HEK293 (cell line): ENCODE data around the gene ADPRHL1.
A peak's percentile ranks its signal among the peaks of the same experiment; 100 is the strongest.

Source experiments
- CTCF ChIA-PET: fragments of 350-600 bp; formaldehyde crosslinking; extraction: SDS; loops from one replicate; lab custom pipeline; 2021; ENCODE audit warnings: antibody characterized with exemption; lab: Yijun Ruan, JAX
- POLR2A ChIA-PET: fragments of 300-600 bp; formaldehyde crosslinking; extraction: SDS; loops from one replicate; lab custom pipeline; 2020; ENCODE audit warnings: antibody characterized with exemption, inconsistent platforms; lab: Yijun Ruan, JAX
- H3K27ac ChIP-seq: fragments of 200-500 bp; sonication (Bioruptor generic); 2 replicates; pipeline ENCODE4 v1.5.1; 2014; ENCODE audit warnings: low read depth, low read length, control low read depth, inconsistent platforms; ENCODE audit errors: extremely low read depth
- H3K36me3 ChIP-seq, 2 experiments: fragments of 200-500 bp in 1 of 2; sonication (Bioruptor generic) in 1 of 2; 1 replicate in 1 of 2; 2 replicates in 1 of 2; pipeline ENCODE4 v1.5.1; 2014 to 2017; ENCODE audit warnings: inconsistent platforms in 2 of 2, low read length in 2 of 2; ENCODE audit not compliant: control insufficient read depth in 2 of 2, insufficient read depth in 1 of 2
- H3K4me1 ChIP-seq: fragments of 200-500 bp; sonication (Bioruptor generic); 2 replicates; pipeline ENCODE4 v1.5.1; 2014; ENCODE audit warnings: mild to moderate bottlenecking, low read length, inconsistent platforms; ENCODE audit not compliant: control insufficient read depth, insufficient read depth
- H3K4me3 ChIP-seq: 2 replicates; pipeline ENCODE4 v1.5.1; 2011; ENCODE audit warnings: low read depth, mild to moderate bottlenecking, control low read depth, low read length, moderate library complexity
- H3K9me3 ChIP-seq: fragments of 200-500 bp; sonication (Bioruptor generic); 2 replicates; pipeline ENCODE4 v1.5.1; 2014; ENCODE audit warnings: low read depth, low read length, inconsistent platforms; ENCODE audit not compliant: control insufficient read depth, insufficient read depth
- CTCF ChIP-seq: fragments of 450-650 bp; formaldehyde crosslinking; IDR thresholded peaks from 2 replicates; pipeline ENCODE4 v1.5.1; 2016; ENCODE audit warnings: missing biosample characterization, missing genetic modification characterization
- EGR2 ChIP-seq: fragments of 450-650 bp; formaldehyde crosslinking; IDR thresholded peaks from 2 replicates; pipeline ENCODE4 v1.5.1; 2016; ENCODE audit warnings: low read depth, missing biosample characterization, missing genetic modification characterization
- GLIS2 ChIP-seq: fragments of 450-650 bp; formaldehyde crosslinking; IDR thresholded peaks from 2 replicates; pipeline ENCODE4 v1.5.1; 2016; ENCODE audit warnings: missing biosample characterization, missing genetic modification characterization
- MEIS1 ChIP-seq: sonication (generic); formaldehyde crosslinking; IDR thresholded peaks from 2 replicates; pipeline ENCODE4 v1.8.1; 2022; ENCODE audit warnings: missing genetic modification reagents, mild to moderate bottlenecking, borderline replicate concordance
- PATZ1 ChIP-seq: fragments of 450-650 bp; formaldehyde crosslinking; IDR thresholded peaks from 2 replicates; pipeline ENCODE4 v1.5.1; 2016; ENCODE audit warnings: missing biosample characterization, missing genetic modification characterization
- PBX3 ChIP-seq: sonication (generic); formaldehyde crosslinking; IDR thresholded peaks from 2 replicates; pipeline ENCODE4 v1.8.1; 2022; ENCODE audit warnings: mild to moderate bottlenecking, moderate library complexity, missing genetic modification reagents
- SCRT2 ChIP-seq: fragments of 450-650 bp; formaldehyde crosslinking; IDR thresholded peaks from 2 replicates; pipeline ENCODE4 v1.5.1; 2016; ENCODE audit warnings: missing biosample characterization, missing genetic modification characterization
- SP2 ChIP-seq: fragments of 450-650 bp; formaldehyde crosslinking; IDR thresholded peaks from 2 replicates; pipeline ENCODE4 v1.5.1; 2016; ENCODE audit warnings: missing biosample characterization, missing genetic modification characterization
- SP7 ChIP-seq: fragments of 450-650 bp; formaldehyde crosslinking; IDR thresholded peaks from 2 replicates; pipeline ENCODE4 v1.5.1; 2016; ENCODE audit warnings: missing biosample characterization, missing genetic modification characterization
- TRIM28 ChIP-seq: IDR thresholded peaks from 2 replicates; pipeline ENCODE4 v1.6.1; 2011; ENCODE audit warnings: low read length, control low read depth, borderline replicate concordance
- ZBTB17 ChIP-seq: fragments of 450-650 bp; formaldehyde crosslinking; IDR thresholded peaks from 2 replicates; pipeline ENCODE4 v1.5.1; 2016; ENCODE audit warnings: missing biosample characterization, missing genetic modification characterization
- ZBTB26 ChIP-seq: fragments of 450-650 bp; formaldehyde crosslinking; optimal IDR thresholded peaks from 2 replicates; pipeline ENCODE3; 2016; ENCODE audit warnings: missing biosample characterization, mild to moderate bottlenecking, missing genetic modification characterization
- ZBTB8A ChIP-seq: fragments of 450-650 bp; formaldehyde crosslinking; IDR thresholded peaks from 2 replicates; pipeline ENCODE4 v1.5.1; 2016; ENCODE audit warnings: missing biosample characterization, missing genetic modification characterization
- ZEB2 ChIP-seq: fragments of 450-650 bp; formaldehyde crosslinking; IDR thresholded peaks from 2 replicates; pipeline ENCODE4 v1.5.1; 2016; ENCODE audit warnings: missing biosample characterization, missing genetic modification characterization
- ZFHX2 ChIP-seq: fragments of 450-650 bp; formaldehyde crosslinking; conservative IDR thresholded peaks from 2 replicates; pipeline ENCODE4 v1.5.1; 2016; ENCODE audit warnings: missing biosample characterization, missing genetic modification characterization
- ZFP37 ChIP-seq: fragments of 450-650 bp; formaldehyde crosslinking; IDR thresholded peaks from 2 replicates; pipeline ENCODE4 v1.5.1; 2016; ENCODE audit warnings: missing biosample characterization, missing genetic modification characterization
- ZIC2 ChIP-seq: fragments of 450-650 bp; formaldehyde crosslinking; IDR thresholded peaks from 2 replicates; pipeline ENCODE4 v1.5.1; 2016; ENCODE audit warnings: missing biosample characterization, missing genetic modification characterization
- ZNF324 ChIP-seq: fragments of 450-650 bp; formaldehyde crosslinking; IDR thresholded peaks from 2 replicates; pipeline ENCODE4 v1.5.1; 2016; ENCODE audit warnings: missing biosample characterization, missing genetic modification characterization
- ZNF394 ChIP-seq: fragments of 450-650 bp; formaldehyde crosslinking; IDR thresholded peaks from 2 replicates; pipeline ENCODE4 v1.5.1; 2016; ENCODE audit warnings: missing biosample characterization, missing genetic modification characterization, mild to moderate bottlenecking, moderate library complexity, borderline replicate concordance
- ZNF560 ChIP-seq: fragments of 450-650 bp; formaldehyde crosslinking; IDR thresholded peaks from 2 replicates; pipeline ENCODE4 v1.5.1; 2017; ENCODE audit warnings: missing biosample characterization, missing genetic modification characterization, borderline replicate concordance
- ZNF596 ChIP-seq: fragments of 450-650 bp; IDR thresholded peaks from 2 replicates; pipeline ENCODE4 v1.5.0; 2018; ENCODE audit warnings: missing biosample characterization, mild to moderate bottlenecking, missing genetic modification characterization, moderate library complexity
- ZNF76 ChIP-seq: fragments of 450-650 bp; formaldehyde crosslinking; IDR thresholded peaks from 2 replicates; pipeline ENCODE4; 2016; ENCODE audit warnings: low read depth, missing biosample characterization, missing genetic modification characterization, borderline replicate concordance
- ZNF830 ChIP-seq: fragments of 450-650 bp; IDR thresholded peaks from 2 replicates; pipeline ENCODE4 v1.5.0; 2018; ENCODE audit warnings: missing biosample characterization, missing genetic modification characterization, low read depth, mild to moderate bottlenecking, moderate library complexity
- ZSCAN23 ChIP-seq: fragments of 450-650 bp; formaldehyde crosslinking; IDR thresholded peaks from 2 replicates; pipeline ENCODE4 v1.5.1; 2016; ENCODE audit warnings: missing biosample characterization, missing genetic modification characterization
- TF ChIP-seq, protein P1 (sequence below): fragments of 450-650 bp; formaldehyde crosslinking; IDR thresholded peaks from 2 replicates; pipeline ENCODE4 v1.5.1; 2016; ENCODE audit warnings: missing biosample characterization, missing genetic modification characterization
- TF ChIP-seq, protein P2 (sequence below): fragments of 450-650 bp; formaldehyde crosslinking; IDR thresholded peaks from 2 replicates; pipeline ENCODE4 v1.5.1; 2016; ENCODE audit warnings: missing biosample characterization, missing genetic modification characterization, low read depth

Gene ADPRHL1

DNA sequence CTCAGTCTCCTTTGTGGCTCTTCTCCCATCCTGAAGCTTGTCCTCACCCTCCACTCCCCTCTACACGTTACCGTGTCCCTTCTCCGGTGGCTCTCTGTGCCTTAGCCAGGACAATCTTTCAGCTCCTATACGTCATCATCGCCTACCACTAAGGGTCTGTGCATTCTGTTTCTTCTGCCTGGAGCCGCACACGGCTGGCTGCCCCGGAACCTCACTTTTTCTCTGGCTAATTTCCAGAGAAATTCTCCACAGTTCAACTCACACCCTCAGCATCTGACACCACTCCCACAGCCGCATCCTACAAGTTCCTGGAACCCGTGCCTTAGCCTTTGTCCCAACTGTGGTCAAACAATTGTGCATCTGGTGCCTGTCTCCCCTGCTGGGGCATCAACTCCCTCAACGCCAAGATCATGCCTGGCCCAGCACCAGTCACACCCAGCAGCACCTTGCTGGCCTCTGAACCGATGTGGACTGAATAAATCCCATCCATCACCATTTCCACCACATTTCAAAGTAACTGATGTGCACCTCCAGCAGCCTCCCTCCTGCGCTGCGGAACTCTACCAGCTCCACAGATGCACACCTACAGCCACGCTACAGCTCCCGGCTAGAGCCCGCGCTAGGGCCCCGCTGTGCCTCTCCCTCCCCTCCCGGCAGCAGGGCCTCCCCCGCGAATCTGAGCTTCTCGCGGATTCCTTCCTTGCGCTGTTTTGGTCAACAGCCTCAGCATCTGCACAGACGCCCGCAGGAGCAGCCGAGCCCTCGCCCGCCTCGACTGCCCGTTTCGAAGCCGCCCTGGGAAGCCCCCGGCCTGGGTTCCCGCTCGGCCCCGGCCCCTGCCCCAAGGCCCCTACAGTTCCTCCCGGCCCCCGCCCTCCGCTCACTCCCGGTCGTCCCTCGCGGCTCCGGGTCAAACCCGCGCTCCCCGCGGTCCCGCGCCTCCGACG is 36.5 kb upstream of the ADPRHL1 start:
- ChIA-PET POLR2A (interaction anchor here (0.7 to 1.1 kb wide), 3 partner anchors 8 to 15 kb away, joined by 3 to 4 read pairs (median 3); no protein-coding TSS in a partner anchor), CTCF (interaction anchor here (0.5 to 1.7 kb wide), 4 partner anchors 12 to 558 kb away, joined by 3 to 4 read pairs (median 4); no protein-coding TSS in a partner anchor)
- peak overlapping the region; percentile 80 for H3K4me3 ChIP-seq
- peak overlapping the region; percentile 74 for H3K27ac ChIP-seq
- H3K36me3 ChIP-seq, result peaks cover 3 to 7% of the 10 kb centered on the region in 2 experiments; a peak in 2 of 3 replicates
- peaks cover 16% of the 10 kb centered on the region for H3K4me1 ChIP-seq
- H3K9me3 ChIP-seq, result no peaks in the 10 kb centered on the region
- TF ChIP-seq TRIM28 (peak; percentile 49; the same call in 1 of the 2 replicates), ZIC2 (peak; percentile 84), ZNF830 (tag by site-specific recombination) (no peak), ZBTB26 (peak; percentile 60), SP2 (tag by site-specific recombination) (peak; percentile 33; the same call in 1 of the 2 replicates), ZFP37 (tag by site-specific recombination) (peak; percentile 64), SCRT2 (tag by site-specific recombination) (peak; percentile 77), MEIS1 (CRISPR knock-in tag) (no peak), ZNF324 (tag by site-specific recombination) (peak; percentile 26; the same call in 1 of the 2 replicates), ZBTB17 (peak; percentile 97), PATZ1 (no peak; the same call in 1 of the 2 replicates), SP7 (tag by site-specific recombination) (0 out of 2 replicates have a peak, but pooled peaks have one; percentile 47), ZNF596 (no peak), ZNF394 (tag by site-specific recombination) (peak; percentile 32; the same call in 1 of the 2 replicates), GLIS2 (tag by site-specific recombination) (peak; percentile 74; the same call in 1 of the 2 replicates), ZEB2 (peak; percentile 29; the same call in 1 of the 2 replicates), ZFHX2 (tag by site-specific recombination) (peak; percentile 79), ZNF76 (tag by site-specific recombination) (peak; percentile 12; the same call in 1 of the 2 replicates), CTCF (tag by site-specific recombination) (no peak), ZBTB8A (tag by site-specific recombination) (peak; percentile 66), ZSCAN23 (tag by site-specific recombination) (no peak), EGR2 (tag by site-specific recombination) (peak; percentile 43; the same call in 1 of the 2 replicates), PBX3 (CRISPR knock-in tag) (no peak), ZNF560 (tag by site-specific recombination) (no peak)
- TF ChIP-seq, protein P1, sequence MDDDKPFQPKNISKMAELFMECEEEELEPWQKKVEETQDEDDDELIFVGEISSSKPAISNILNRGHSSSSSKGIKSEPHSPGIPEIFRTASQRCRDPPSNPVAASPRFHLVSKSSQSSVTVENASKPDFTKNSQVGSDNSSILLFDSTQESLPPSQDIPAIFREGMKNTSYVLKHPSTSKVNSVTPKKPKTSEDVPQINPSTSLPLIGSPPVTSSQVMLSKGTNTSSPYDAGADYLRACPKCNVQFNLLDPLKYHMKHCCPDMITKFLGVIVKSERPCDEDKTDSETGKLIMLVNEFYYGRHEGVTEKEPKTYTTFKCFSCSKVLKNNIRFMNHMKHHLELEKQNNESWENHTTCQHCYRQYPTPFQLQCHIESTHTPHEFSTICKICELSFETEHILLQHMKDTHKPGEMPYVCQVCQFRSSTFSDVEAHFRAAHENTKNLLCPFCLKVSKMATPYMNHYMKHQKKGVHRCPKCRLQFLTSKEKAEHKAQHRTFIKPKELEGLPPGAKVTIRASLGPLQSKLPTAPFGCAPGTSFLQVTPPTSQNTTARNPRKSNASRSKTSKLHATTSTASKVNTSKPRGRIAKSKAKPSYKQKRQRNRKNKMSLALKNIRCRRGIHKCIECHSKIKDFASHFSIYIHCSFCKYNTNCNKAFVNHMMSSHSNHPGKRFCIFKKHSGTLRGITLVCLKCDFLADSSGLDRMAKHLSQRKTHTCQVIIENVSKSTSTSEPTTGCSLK (tag by site-specific recombination), result no peak
- TF ChIP-seq, protein P2, sequence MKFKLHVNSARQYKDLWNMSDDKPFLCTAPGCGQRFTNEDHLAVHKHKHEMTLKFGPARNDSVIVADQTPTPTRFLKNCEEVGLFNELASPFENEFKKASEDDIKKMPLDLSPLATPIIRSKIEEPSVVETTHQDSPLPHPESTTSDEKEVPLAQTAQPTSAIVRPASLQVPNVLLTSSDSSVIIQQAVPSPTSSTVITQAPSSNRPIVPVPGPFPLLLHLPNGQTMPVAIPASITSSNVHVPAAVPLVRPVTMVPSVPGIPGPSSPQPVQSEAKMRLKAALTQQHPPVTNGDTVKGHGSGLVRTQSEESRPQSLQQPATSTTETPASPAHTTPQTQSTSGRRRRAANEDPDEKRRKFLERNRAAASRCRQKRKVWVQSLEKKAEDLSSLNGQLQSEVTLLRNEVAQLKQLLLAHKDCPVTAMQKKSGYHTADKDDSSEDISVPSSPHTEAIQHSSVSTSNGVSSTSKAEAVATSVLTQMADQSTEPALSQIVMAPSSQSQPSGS (tag by site-specific recombination), result peak; percentile 81
